Measurements from ENCODE around the gene MED20.

- TF ChIP-seq CTCF (IDR thresholded peaks at IDR 0.05 in 8 of 11, conservative IDR thresholded peaks at IDR 0.05 in 3 of 11) (no peak), POLR2A (IDR thresholded peaks at IDR 0.05) (no peak)
These were observed 26.3 kb downstream of the MED20 start for GRCh38 chr6:41894366-41895299.
